Measurements from ENCODE around the gene GPR37.

GPR37 gene, protein sequence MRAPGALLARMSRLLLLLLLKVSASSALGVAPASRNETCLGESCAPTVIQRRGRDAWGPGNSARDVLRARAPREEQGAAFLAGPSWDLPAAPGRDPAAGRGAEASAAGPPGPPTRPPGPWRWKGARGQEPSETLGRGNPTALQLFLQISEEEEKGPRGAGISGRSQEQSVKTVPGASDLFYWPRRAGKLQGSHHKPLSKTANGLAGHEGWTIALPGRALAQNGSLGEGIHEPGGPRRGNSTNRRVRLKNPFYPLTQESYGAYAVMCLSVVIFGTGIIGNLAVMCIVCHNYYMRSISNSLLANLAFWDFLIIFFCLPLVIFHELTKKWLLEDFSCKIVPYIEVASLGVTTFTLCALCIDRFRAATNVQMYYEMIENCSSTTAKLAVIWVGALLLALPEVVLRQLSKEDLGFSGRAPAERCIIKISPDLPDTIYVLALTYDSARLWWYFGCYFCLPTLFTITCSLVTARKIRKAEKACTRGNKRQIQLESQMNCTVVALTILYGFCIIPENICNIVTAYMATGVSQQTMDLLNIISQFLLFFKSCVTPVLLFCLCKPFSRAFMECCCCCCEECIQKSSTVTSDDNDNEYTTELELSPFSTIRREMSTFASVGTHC

GRCh38 chr7:124765401-124766352 is at the start of gene GPR37:
GPR37 (minus strand) TSS chr7:124765792; CDS start chr7:124764976, 816 bp downstream.
- DNase-seq, result no peak

- no peak for DNase-seq
These were observed 48.6 kb upstream of the GPR37 start for GRCh38 chr7:124813994-124814798.

DNA sequence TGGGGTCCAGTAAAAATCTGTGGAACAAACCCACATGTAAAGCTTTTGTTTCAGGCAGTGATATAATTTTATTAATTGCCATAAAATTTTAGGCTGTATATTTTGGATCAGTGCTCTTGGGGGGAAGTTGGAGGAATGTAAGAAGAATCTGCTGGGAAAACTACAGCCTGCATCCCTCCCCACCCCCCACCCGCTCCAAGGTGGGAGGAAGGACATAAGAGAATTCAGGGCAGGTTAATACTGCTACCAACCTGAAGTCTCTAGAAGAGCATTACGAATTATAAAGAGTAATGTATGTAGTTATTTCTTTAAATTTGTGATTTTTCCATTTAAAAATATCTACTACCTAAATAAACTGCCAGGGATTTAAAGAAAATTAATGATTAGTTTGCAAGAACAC is 47.2 kb upstream of the GPR37 start:
- no peak for DNase-seq

DNA sequence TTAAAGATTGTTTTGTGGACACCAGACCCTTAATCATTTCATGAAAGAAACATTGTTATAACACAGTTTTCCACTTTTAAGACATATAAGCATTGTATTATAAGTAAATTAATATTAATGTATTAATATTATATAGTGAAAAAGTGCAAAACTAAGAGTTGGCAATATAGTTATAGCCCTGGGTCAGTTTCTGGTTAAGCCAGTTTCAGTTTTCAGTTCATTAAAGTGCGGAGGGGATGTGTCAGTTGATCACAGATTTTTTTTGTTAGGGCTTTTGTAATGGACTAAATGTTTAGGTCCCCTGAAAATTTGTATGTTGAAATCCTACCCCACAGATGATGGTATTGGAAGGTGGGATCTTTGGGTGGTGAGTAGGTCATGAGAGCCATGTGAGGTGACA is 45.7 kb upstream of the GPR37 start:
- no peak for DNase-seq

GRCh38 chr7:124810605-124811004 is 45.0 kb upstream of the GPR37 start:
- no peak for DNase-seq

GRCh38 chr7:124808206-124808605 is 42.6 kb upstream of the GPR37 start:
- no peak for DNase-seq

DNA sequence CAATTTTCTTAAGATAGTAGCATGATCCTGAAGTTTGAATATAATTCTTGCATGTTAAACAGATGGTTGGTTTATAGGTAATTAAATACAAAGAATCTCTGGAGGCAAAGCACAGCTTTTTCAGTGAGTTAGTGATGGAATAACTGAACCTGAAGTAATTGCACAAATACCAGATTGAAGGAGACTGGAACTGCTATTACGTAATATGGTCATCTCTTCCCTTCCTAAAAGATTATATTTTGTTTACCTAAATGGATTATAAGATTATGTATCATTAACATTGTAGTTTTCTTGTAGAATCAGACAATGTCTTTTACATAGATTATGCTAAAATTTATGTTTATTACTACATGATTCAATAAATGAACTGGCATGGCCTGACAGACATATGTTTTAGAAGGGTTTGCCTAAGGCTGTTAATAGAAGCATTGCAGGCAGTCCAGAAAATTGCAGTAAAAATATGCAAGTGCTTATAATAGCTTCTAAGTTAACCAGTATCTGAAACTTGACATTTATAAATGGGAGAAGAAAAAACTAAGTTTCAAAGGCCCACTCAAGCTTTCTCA is 35.8 kb upstream of the GPR37 start:
- DNase-seq, result no peak

DNA sequence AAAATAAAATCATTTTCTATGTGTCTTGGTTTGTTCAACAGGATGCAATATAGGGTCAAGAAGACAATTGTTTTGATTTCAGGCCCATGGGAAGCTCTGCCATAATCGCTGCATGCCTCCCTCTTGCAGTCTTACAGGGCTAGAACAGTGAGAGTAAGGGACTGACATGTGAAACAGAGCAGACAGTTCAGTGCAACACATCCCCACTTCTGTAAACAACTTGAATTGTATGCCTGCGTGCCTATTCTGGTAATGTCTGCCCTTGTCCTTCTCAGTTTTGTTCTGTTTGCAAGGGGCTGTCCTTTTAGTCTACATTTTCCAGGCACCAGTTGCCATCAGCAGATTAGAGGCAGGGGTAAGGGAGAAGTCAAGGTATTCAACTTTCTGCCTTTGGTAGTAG is 34.8 kb upstream of the GPR37 start:
- DNase-seq, result no peak

GRCh38 chr7:124799448-124799847 is 33.9 kb upstream of the GPR37 start:
- DNase-seq, result no peak

DNA sequence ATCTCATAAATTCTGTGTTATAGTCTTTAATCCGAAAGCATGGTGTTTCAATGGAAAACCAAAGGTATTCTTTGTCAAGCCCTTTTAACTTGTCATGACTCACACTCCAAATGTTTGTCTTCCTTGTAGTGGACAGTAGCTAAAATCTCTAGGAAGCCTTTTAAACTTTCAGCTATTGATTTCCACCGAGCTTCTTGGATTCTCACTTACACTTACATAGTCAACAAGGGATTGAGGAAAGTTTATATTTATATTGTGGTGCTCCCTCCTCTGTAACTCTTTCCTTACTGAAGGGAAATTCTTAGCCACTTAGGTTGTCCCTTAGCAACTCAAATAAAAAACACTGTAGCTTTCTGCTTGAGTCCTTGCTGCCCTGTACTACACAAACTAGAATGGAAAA is 31.2 kb upstream of the GPR37 start:
- no peak for DNase-seq

DNA sequence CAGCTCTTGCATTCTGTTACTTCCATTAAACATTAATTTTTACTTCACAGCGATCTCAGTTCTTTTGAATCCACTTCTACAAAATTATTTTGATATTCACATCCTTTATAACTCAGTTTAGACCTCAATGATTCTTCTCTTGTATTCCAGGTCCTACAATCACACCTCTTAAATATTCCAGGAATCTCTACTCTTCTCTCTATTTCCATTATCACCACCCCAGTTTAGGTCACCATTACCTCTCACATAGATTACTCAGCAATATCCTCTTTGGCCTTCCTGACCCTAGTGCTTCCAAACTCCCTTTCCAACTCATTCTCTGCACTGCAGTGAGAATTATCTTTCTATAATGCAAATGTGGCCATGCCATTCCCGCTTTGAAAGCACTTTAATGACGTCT is 27.1 kb upstream of the GPR37 start:
- DNase-seq, result no peak

DNA sequence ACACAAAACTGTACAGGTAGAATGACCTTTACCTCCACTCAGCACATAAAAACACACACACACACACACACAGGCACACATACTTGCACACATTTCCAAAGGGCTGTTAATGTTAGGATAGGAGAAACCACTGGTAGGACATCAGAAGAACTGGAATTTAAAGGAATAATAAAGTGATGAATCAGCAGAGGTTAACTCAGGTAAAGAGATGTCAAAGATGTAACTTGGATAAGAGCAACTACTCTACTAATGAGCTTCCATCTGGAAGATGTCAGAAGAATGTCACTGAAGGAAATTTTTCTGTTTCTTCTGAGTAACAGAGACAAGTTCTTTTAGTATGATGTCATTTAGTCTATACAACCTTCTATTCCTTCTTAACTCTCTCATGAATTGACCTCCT is 26.4 kb upstream of the GPR37 start:
- no peak for DNase-seq

DNA sequence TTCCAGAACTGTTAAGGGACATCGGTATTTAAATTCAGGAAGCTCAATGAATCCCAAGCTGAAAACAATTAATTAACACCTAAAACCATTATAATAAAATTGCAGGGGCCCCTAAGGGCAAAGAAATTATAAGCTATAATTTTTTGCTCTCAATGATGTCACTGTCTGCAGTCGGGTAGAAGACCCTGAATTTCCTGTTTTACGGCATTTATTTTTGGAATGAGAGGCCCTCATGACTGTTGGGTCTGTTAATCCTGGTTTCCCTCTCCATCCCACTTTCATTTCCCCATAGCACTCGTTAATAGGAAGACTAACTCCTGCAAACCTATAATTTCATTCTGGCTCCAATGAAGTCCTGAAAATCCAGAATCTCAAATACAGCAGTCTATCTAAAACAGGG is 25.8 kb upstream of the GPR37 start:
- DNase-seq, result no peak

- no peak for DNase-seq
These were observed 25.1 kb upstream of the GPR37 start for GRCh38 chr7:124790645-124791044.

- DNase-seq, result no peak
These were observed 20.4 kb upstream of the GPR37 start for GRCh38 chr7:124785994-124786393.

GRCh38 chr7:124784879-124785818 is 19.6 kb upstream of the GPR37 start:
- DNase-seq, result no peak

DNA sequence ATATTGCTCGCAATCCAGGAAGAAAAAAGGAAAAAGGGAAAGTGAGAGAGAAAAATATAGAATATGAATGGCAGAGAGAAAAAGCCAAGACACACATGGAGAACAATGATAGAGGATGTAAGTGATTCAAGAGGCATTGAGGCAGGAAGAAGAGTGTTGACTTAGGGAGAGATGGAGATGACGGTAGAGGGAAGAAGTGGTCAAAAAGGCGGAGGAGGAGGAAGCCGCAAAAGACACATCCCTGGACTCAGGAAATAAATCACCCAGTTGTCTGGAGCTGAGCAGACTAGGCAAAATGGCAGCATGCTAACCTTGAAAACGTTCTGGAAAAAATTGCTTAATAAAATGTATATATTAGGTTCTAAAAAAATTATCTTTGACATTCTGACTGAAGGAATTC is 17.7 kb upstream of the GPR37 start:
- DNase-seq, result no peak

DNA sequence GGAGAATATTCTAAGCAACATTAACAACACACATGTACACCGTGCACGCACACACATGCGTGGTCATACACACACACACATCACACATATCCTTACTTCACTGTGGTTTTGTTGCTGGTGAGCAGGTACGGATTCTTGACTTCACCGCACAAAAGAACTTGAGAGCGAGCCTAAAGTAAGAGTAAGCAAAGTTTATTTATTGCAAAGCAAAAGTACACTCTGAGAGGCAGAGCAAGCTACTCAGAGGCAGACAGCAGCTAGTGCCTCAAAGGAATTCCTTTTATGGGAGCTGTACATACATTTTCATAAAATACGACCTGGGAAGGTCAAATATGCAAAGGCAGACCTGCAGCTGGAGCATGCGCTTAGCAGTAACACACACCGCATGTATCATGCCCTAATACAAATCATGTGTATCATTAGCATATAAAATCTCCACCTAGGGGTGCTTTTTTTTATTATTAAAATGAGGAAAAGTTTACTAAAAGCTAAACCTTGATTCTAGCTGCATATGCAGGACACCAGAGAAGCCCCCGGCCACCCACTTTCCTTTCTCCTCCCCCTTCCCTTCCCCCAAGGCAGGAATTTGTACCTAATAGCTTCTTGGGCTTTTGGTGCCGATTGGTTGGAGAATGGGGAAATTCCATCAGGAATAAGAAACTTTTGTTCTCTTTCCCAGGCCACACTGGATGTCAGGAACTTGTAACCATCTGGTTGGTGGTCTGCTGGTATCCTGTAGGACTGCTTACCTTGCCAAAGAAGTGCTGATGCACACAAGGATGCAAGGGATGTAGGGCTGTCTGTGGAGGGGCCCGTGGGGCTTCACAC is 16.5 kb upstream of the GPR37 start:
- DNase-seq, result no peak

DNA sequence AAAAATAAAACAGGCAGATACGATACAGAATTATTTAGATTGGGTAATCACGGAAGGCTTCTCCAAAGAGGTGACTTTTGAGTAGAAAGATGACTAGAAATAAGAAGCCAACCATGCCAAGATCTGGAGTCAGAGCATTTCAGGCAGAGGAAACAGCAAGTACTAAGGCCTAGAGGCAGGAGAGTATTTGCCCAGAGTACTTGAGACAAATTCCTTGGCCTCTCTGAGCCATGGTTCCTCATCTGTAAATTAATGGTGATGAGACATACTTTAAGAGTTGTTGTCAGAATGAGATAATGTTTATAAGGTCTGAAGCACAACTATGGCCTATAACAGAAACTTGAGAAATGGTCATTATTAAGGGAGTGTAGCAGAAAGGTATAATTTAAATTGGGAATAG is 15.8 kb upstream of the GPR37 start:
- DNase-seq, result no peak

DNA sequence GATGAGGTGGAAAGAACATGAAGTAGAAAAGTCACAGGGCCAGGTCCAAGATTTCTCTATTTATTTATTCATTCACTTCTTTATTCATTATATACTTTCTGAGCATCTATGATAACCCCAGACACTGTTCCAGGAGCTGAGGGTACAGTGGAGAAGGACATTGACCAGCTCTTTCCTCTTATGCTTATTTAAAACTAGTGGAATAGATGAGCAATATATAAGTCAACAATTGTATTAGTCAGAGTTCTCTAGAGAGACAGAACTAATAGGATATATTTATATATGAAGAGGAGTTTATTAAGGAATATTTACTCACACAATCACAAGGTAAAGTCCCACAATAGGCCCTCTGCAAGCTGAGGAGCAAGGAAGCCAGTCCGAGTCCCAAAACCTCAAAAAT is 15.0 kb upstream of the GPR37 start:
- DNase-seq, result no peak
